ENCODE data around the gene ZNF518A.

GRCh38 chr10:96093948-96094347 is 36.1 kb upstream of the ZNF518A start:
- TF ChIP-seq, protein P1, sequence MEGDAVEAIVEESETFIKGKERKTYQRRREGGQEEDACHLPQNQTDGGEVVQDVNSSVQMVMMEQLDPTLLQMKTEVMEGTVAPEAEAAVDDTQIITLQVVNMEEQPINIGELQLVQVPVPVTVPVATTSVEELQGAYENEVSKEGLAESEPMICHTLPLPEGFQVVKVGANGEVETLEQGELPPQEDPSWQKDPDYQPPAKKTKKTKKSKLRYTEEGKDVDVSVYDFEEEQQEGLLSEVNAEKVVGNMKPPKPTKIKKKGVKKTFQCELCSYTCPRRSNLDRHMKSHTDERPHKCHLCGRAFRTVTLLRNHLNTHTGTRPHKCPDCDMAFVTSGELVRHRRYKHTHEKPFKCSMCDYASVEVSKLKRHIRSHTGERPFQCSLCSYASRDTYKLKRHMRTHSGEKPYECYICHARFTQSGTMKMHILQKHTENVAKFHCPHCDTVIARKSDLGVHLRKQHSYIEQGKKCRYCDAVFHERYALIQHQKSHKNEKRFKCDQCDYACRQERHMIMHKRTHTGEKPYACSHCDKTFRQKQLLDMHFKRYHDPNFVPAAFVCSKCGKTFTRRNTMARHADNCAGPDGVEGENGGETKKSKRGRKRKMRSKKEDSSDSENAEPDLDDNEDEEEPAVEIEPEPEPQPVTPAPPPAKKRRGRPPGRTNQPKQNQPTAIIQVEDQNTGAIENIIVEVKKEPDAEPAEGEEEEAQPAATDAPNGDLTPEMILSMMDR (IDR thresholded peaks at IDR 0.05; ENCODE audit: low read depth, low read length, poor library complexity, severe bottlenecking): no peak
- TF ChIP-seq EZH2phosphoT487 (IDR thresholded peaks at IDR 0.05; ENCODE audit: borderline replicate concordance, low read length): no peak
